ENCODE measurements around the gene UBL4B.

DNA sequence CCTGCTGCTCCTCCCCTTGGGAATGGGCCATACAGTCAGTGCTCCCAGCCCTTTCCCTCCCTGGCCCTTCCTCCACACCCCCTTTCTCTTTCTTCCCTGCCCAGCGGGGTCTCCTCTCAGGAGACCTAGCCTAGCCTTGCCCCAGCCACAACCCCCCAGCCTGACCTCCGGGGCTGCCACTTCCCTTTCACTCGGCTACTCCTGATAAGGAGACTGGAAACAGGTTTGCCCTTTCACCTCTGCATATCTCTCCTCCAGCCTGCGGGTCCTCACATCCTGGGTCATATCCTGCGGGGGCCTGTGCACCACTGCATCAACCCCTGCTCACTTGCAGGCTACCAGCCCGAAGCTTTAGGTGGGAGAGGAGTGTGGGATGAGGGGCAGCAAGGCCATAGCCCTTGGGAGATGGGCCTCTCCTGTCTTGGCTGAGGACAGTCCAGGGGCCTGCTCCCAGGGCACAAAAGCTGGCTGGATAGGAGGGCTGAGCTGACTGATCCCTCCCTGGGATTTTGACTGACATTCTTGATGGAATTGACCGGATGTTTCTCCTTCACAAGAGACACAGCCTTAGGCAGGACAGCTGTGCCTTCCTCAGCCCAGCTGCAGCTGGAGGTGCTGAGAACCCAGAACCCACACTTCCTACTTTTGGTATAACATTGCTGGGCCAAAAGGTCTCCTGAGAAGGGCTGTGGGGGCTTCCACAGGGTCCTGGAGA lies 22.5 kb upstream of the UBL4B start:
- TF ChIP-seq, protein P1, sequence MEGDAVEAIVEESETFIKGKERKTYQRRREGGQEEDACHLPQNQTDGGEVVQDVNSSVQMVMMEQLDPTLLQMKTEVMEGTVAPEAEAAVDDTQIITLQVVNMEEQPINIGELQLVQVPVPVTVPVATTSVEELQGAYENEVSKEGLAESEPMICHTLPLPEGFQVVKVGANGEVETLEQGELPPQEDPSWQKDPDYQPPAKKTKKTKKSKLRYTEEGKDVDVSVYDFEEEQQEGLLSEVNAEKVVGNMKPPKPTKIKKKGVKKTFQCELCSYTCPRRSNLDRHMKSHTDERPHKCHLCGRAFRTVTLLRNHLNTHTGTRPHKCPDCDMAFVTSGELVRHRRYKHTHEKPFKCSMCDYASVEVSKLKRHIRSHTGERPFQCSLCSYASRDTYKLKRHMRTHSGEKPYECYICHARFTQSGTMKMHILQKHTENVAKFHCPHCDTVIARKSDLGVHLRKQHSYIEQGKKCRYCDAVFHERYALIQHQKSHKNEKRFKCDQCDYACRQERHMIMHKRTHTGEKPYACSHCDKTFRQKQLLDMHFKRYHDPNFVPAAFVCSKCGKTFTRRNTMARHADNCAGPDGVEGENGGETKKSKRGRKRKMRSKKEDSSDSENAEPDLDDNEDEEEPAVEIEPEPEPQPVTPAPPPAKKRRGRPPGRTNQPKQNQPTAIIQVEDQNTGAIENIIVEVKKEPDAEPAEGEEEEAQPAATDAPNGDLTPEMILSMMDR (IDR thresholded peaks at IDR 0.05; ENCODE audit: extremely low read depth in 1 of 2, insufficient read depth in 1 of 2, low read depth in 1 of 2, low read length in 2 of 2): no peak
- no peak for TF ChIP-seq POLR2AphosphoS5 (IDR thresholded peaks at IDR 0.05; ENCODE audit: insufficient read depth, low read depth, low read length)
- TF ChIP-seq JUN (IDR thresholded peaks at IDR 0.05; ENCODE audit: borderline replicate concordance, insufficient read depth, insufficient read length, low read depth): no peak
- no peak for TF ChIP-seq POLR2A (IDR thresholded peaks at IDR 0.05; ENCODE audit: low read depth, low read length)
- no peak for TF ChIP-seq EZH2 (IDR thresholded peaks at IDR 0.05; ENCODE audit: borderline replicate concordance, low read depth, low read length, severe bottlenecking)
- TF ChIP-seq GATA2 (IDR thresholded peaks at IDR 0.05; ENCODE audit: insufficient read depth, insufficient read length, low read depth, low read length): no peak
- TF ChIP-seq, protein P2, sequence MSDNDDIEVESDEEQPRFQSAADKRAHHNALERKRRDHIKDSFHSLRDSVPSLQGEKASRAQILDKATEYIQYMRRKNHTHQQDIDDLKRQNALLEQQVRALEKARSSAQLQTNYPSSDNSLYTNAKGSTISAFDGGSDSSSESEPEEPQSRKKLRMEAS (IDR thresholded peaks at IDR 0.05; ENCODE audit: insufficient read depth, insufficient read length): no peak

All from endothelial cell of umbilical vein (primary cell).